ENCODE measurements around the gene ASCL5. TPM values are rescaled to one million over a fixed set of nuclear protein-coding genes. Genes with fewer than 3 reads are reported as not detected.

The ASCL5 gene
- total RNA-seq, 2 experiments from 2014 or later, result 0.49 to 0.50 TPM

DNA sequence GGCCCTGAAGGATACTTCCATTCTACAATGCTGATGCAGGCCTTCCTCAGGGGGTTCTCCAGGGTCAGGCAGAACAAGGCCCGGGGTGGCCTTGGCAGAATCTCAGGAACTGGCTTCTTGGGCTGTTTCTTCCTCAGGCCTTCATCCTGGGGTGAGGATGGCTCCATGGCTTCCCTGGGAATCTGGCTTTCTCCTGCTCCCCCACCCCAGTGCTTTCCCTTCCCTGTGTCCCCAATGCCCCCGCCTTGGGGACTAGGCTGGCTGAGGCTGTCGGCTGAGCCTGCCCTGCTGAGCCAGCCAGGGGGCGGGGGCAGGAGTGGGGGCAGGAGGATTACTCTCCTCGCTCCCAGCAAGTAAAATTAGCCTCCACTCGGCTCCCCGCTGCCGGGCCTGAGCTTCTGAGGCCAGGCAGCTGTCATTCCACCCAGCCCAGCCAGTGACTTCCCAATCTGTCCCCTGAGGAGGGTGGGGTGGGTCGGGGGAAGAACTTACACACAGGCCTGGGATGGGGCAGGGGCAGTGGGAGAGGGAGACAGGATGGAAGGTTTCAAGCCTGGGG is 14.7 kb downstream of the ASCL5 start, which contains the start of gene CACNA1S:
CACNA1S (minus strand) TSS at position 254 of the 559 bp plus-strand sequence; CDS start at position 167, 87 bp downstream.
- H3K4me1 Mint-ChIP-seq (ENCODE audit: low read depth), result peaks cover 23% of the 10 kb centered on the region
- DNase-seq, result no peak
- H3K27me3 Mint-ChIP-seq, result no peaks in the 10 kb centered on the region
- Histone ChIP-seq H3K4me3 (ENCODE audit: low read length) (no peak within 1 kb of the TSS), H3K27ac (ENCODE audit: low read depth in 1 of 2, low read length in 2 of 2) (no peak within 1 kb of the TSS), H3K36me3 (ENCODE audit: insufficient read depth, low read length) (no peaks in the 10 kb centered on the region), H3K9me3 (ENCODE audit: control insufficient read depth in 1 of 2, insufficient read depth in 1 of 2, low read length in 2 of 2) (no peaks in the 10 kb centered on the region), H3K27me3 (ENCODE audit: control insufficient read depth in 1 of 2, insufficient read depth in 2 of 2, low read length in 2 of 2) (no peaks in the 10 kb centered on the region), H3K4me1 (ENCODE audit: insufficient read depth, low read length) (peaks cover 16% of the 10 kb centered on the region)
- TF ChIP-seq, protein P1, sequence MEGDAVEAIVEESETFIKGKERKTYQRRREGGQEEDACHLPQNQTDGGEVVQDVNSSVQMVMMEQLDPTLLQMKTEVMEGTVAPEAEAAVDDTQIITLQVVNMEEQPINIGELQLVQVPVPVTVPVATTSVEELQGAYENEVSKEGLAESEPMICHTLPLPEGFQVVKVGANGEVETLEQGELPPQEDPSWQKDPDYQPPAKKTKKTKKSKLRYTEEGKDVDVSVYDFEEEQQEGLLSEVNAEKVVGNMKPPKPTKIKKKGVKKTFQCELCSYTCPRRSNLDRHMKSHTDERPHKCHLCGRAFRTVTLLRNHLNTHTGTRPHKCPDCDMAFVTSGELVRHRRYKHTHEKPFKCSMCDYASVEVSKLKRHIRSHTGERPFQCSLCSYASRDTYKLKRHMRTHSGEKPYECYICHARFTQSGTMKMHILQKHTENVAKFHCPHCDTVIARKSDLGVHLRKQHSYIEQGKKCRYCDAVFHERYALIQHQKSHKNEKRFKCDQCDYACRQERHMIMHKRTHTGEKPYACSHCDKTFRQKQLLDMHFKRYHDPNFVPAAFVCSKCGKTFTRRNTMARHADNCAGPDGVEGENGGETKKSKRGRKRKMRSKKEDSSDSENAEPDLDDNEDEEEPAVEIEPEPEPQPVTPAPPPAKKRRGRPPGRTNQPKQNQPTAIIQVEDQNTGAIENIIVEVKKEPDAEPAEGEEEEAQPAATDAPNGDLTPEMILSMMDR (IDR thresholded peaks at IDR 0.05), result no peak
- ChIA-PET CTCF (no interaction called here), POLR2A (no interaction called here)
- no peak within 1 kb of the TSS for H3K27ac Mint-ChIP-seq
- intact Hi-C loops (cut with DNase I, micrococcal nuclease), result loop anchor here (5.0 to 10.0 kb wide), 2 partner anchors 70 to 87 kb away; partner anchors contain the start of gene KIF21B (in 1 of the 2)
- peak within 1 kb of the TSS; percentile 71 for H3K4me3 Mint-ChIP-seq
- ATAC-seq (ENCODE audit: poor library complexity), result no peak
- no peaks in the 10 kb centered on the region for H3K9me3 Mint-ChIP-seq
- H3K36me3 Mint-ChIP-seq (ENCODE audit: low read depth), result no peaks in the 10 kb centered on the region

DNA sequence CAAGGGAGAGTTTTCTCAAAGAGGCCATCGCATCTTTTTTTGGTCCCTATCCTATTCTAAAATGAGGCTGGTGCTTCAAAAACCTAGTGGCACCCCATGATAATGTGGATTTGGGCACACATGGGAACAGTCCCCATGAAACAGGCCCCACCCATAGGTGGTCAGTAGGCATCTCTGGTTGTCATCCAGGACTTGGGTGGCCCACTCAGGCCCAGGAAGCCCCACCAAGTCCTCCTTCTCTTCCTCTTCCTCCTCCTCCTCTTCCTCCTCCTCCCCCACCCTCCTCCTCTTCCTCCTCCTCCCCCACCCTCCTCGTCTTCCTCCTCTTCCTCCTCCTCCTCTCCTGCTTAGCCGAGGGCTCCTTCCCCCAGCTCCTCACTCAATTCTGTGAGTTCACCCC is 15.3 kb downstream of the ASCL5 start:
- H3K27me3 Mint-ChIP-seq, result no peaks in the 10 kb centered on the region
- no peak overlapping the region for H3K4me3 Mint-ChIP-seq
- CTCF ChIA-PET, result no interaction called here
- H3K4me1 Mint-ChIP-seq (ENCODE audit: low read depth), result peaks cover 23% of the 10 kb centered on the region
- Histone ChIP-seq H3K9me3 (ENCODE audit: control insufficient read depth in 1 of 2, insufficient read depth in 1 of 2, low read length in 2 of 2) (no peaks in the 10 kb centered on the region), H3K27ac (ENCODE audit: low read depth in 1 of 2, low read length in 2 of 2) (no peak overlapping the region), H3K4me1 (ENCODE audit: insufficient read depth, low read length) (peaks cover 16% of the 10 kb centered on the region), H3K36me3 (ENCODE audit: insufficient read depth, low read length) (no peaks in the 10 kb centered on the region), H3K27me3 (ENCODE audit: control insufficient read depth in 1 of 2, insufficient read depth in 2 of 2, low read length in 2 of 2) (no peaks in the 10 kb centered on the region), H3K4me3 (ENCODE audit: low read length) (no peak overlapping the region)
- intact Hi-C loops (cut with DNase I, micrococcal nuclease), result loop anchor here (5.0 to 10.0 kb wide), 2 partner anchors 69 to 87 kb away; partner anchors contain the start of gene KIF21B (in 1 of the 2)
- DNase-seq (no peak), ATAC-seq (ENCODE audit: poor library complexity) (no peak)
- no peaks in the 10 kb centered on the region for H3K9me3 Mint-ChIP-seq
- POLR2A ChIA-PET, result no interaction called here
- no peak overlapping the region for H3K27ac Mint-ChIP-seq
- TF ChIP-seq, protein P1 (IDR thresholded peaks at IDR 0.05), result no peak
- no peaks in the 10 kb centered on the region for H3K36me3 Mint-ChIP-seq (ENCODE audit: low read depth)

DNA sequence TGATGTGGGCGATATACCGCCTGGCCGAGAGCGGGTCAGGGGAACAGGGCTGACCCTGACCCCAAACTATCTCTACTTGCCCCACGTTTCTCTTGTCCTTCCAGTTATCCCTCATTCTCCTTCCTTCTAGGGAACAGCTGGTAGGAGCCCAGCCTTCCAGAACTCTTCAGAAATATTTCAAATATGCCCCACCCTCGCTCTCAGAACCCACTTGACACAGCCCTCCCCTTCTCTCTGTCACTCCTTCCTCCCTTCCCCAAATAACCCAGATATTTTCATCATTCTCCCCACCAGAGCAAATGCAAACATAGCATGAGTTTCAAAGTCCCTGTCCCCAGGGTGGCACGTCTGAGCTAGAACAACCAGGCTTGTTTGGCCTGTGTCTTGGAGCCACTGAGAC is 15.8 kb downstream of the ASCL5 start:
- H3K36me3 ChIP-seq (ENCODE audit: insufficient read depth, low read length), result no peaks in the 10 kb centered on the region
- no peak overlapping the region for H3K4me3 Mint-ChIP-seq
- no peak overlapping the region for H3K4me3 ChIP-seq (ENCODE audit: low read length)
- H3K36me3 Mint-ChIP-seq (ENCODE audit: low read depth), result no peaks in the 10 kb centered on the region
- ATAC-seq (ENCODE audit: poor library complexity) (no peak), DNase-seq (no peak)
- no peaks in the 10 kb centered on the region for H3K9me3 Mint-ChIP-seq
- H3K27me3 Mint-ChIP-seq, result no peaks in the 10 kb centered on the region
- H3K27ac Mint-ChIP-seq, result no peak overlapping the region
- intact Hi-C loops (cut with DNase I, micrococcal nuclease), result loop anchor here (5.0 to 10.0 kb wide), 2 partner anchors 69 to 86 kb away; partner anchors contain the start of gene KIF21B (in 1 of the 2)
- no peaks in the 10 kb centered on the region for H3K9me3 ChIP-seq (ENCODE audit: control insufficient read depth in 1 of 2, insufficient read depth in 1 of 2, low read length in 2 of 2)
- TF ChIP-seq, protein P1 (IDR thresholded peaks at IDR 0.05), result no peak
- POLR2A ChIA-PET, result no interaction called here
- H3K27me3 ChIP-seq (ENCODE audit: control insufficient read depth in 1 of 2, insufficient read depth in 2 of 2, low read length in 2 of 2), result no peaks in the 10 kb centered on the region
- H3K4me1 Mint-ChIP-seq (ENCODE audit: low read depth), result peaks cover 22% of the 10 kb centered on the region
- H3K4me1 ChIP-seq (ENCODE audit: insufficient read depth, low read length), result peaks cover 16% of the 10 kb centered on the region
- no peak overlapping the region for H3K27ac ChIP-seq (ENCODE audit: low read depth in 1 of 2, low read length in 2 of 2)
- CTCF ChIA-PET, result no interaction called here

Data from CD4-positive, alpha-beta T cell (primary cell).